HepG2 (cell line): ENCODE measurements around the gene B3GNT7. TPM values are rescaled to one million over a fixed set of nuclear protein-coding genes. Genes with fewer than 3 reads are reported as not detected.
A peak's percentile ranks its signal among the peaks of the same experiment; 100 is the strongest.

Experiments used
- ATAC-seq: fragments of 200-7000 bp; cut with Tn5 transposase; 3 replicates; pipeline ENCODE4 v1.9.1; 2020; ENCODE audit warnings: mild to moderate bottlenecking, moderate library complexity
- BruUV-seq: library from RNA; stranded (reverse); fragments of 400-500 nt; replicated peaks from 2 replicates; lab custom pipeline; 2021; lab: Mats Ljungman, UMichigan
- CTCF ChIA-PET: fragments of 300-600 bp; formaldehyde crosslinking; extraction: SDS; loops from one replicate; lab custom pipeline; 2021; ENCODE audit warnings: low total read pairs, inconsistent platforms, low intra/inter-chr PET ratio; lab: Yijun Ruan, JAX
- POLR2A ChIA-PET: fragments of 350-600 bp; sonication (Branson Sonifier 250); formaldehyde crosslinking; loops from one replicate; lab custom pipeline; 2020; ENCODE audit warnings: antibody characterized with exemption, inconsistent platforms; lab: Yijun Ruan, JAX
- DNase-seq: peaks from one replicate; pipeline ENCODE4 v3.0.0-alpha.2; 2015; ENCODE audit warnings: low spot score
- FAIRE-seq: peaks from 3 replicates; lab custom pipeline; 2011; peaks lifted over from hg19 to GRCh38; lab: Jason Lieb, UNC
- H2AFZ ChIP-seq: one replicate; pipeline ENCODE4 v1.6.1; 2011; ENCODE audit warnings: low read length, inconsistent platforms
- H3K27ac ChIP-seq: fragments of 300-600 bp; 3 replicates; pipeline ENCODE4 v1.8.0; 2011; ENCODE audit warnings: mixed run types, mild to moderate bottlenecking, mixed read lengths, low read length, inconsistent platforms; ENCODE audit not compliant: insufficient read depth; ENCODE audit errors: extremely low read length
- H3K27me3 ChIP-seq, 2 experiments: fragments of 200-600 bp in 1 of 2; 2 replicates in 1 of 2; 3 replicates in 1 of 2; pipeline versions ENCODE4 v1.6.0 to v1.8.0; 2011; ENCODE audit warnings: low read length in 2 of 2, mild to moderate bottlenecking in 2 of 2, moderate library complexity in 2 of 2, inconsistent platforms in 1 of 2; ENCODE audit not compliant: insufficient read depth in 2 of 2, control insufficient read depth in 1 of 2
- H3K36me3 ChIP-seq, 2 experiments: fragments of 200-600 bp in 1 of 2; replicated peaks in 1 of 2; 2 replicates in 1 of 2; 3 replicates in 1 of 2; pipeline versions ENCODE4 v1.5.1 to v1.8.0; 2011; ENCODE audit warnings: low read length in 2 of 2, inconsistent platforms in 1 of 2; ENCODE audit not compliant: insufficient read depth in 2 of 2, control insufficient read depth in 1 of 2
- H3K4me1 ChIP-seq: 2 replicates; pipeline ENCODE4 v1.5.1; 2012; ENCODE audit warnings: low read length, inconsistent platforms; ENCODE audit not compliant: insufficient read depth
- H3K4me2 ChIP-seq: 2 replicates; pipeline ENCODE4 v1.6.0; 2011; ENCODE audit warnings: low read depth, low read length, inconsistent platforms
- H3K4me3 ChIP-seq, 3 experiments: fragments of 200-600 bp in 1 of 3; sonication (generic), shearing (Covaris generic) in 1 of 3; replicated peaks in 1 of 3; 2 replicates each; pipeline ENCODE4 v1.5.1; 2011 to 2016; ENCODE audit warnings: low read length in 3 of 3, inconsistent platforms in 2 of 3, low read depth in 2 of 3, mild to moderate bottlenecking in 2 of 3, control low read depth in 1 of 3, mixed read lengths in 1 of 3; ENCODE audit not compliant: insufficient read depth in 1 of 3
- H3K79me2 ChIP-seq: one replicate; pipeline ENCODE4 v1.6.1; 2011; ENCODE audit warnings: low read length, inconsistent platforms; ENCODE audit not compliant: insufficient read depth
- H3K9ac ChIP-seq: 2 replicates; pipeline ENCODE4 v1.6.0; 2011; ENCODE audit warnings: mild to moderate bottlenecking, low read depth, low read length, inconsistent platforms; ENCODE audit not compliant: insufficient read depth
- H3K9me3 ChIP-seq: 2 replicates; pipeline ENCODE4 v1.5.1; 2012; ENCODE audit warnings: mild to moderate bottlenecking, low read length
- H4K20me1 ChIP-seq: 2 replicates; pipeline ENCODE4 v1.6.0; 2011; ENCODE audit warnings: inconsistent platforms, mild to moderate bottlenecking, low read length, moderate library complexity; ENCODE audit not compliant: insufficient read depth
- FOXA3 ChIP-seq: IDR thresholded peaks from 2 replicates; pipeline ENCODE4 v1.6.1; 2016; ENCODE audit warnings: missing genetic modification reagents, missing compliant biosample characterization
- FOXC1 ChIP-seq: sonication (generic); formaldehyde crosslinking; IDR thresholded peaks from 2 replicates; pipeline ENCODE4 v1.8.0; 2022; ENCODE audit warnings: mild to moderate bottlenecking, missing genetic modification reagents, borderline replicate concordance
- GPBP1L1 ChIP-seq: sonication (generic); formaldehyde crosslinking; IDR thresholded peaks from 2 replicates; pipeline ENCODE4 v1.5.0; 2020; ENCODE audit warnings: mild to moderate bottlenecking, missing genetic modification reagents
- MAZ ChIP-seq, 2 experiments: sonication (generic) in 1 of 2; formaldehyde crosslinking in 1 of 2; IDR thresholded peaks; 2 replicates each; pipeline versions ENCODE4 v1.5.0 to v1.6.1; 2012 to 2020; ENCODE audit warnings: low read depth in 2 of 2, mild to moderate bottlenecking in 2 of 2, borderline replicate concordance in 1 of 2, improper control_type of control experiment in 1 of 2, low read length in 1 of 2, missing genetic modification reagents in 1 of 2, moderate library complexity in 1 of 2
- MED1 ChIP-seq: sonication (generic); formaldehyde crosslinking; IDR thresholded peaks from 2 replicates; pipeline ENCODE4 v1.4.0; 2020; ENCODE audit warnings: missing genetic modification reagents
- NCOA2 ChIP-seq: sonication (generic); formaldehyde crosslinking; IDR thresholded peaks from 2 replicates; pipeline ENCODE4 v1.8.0; 2022; ENCODE audit warnings: inconsistent platforms
- RXRB ChIP-seq: IDR thresholded peaks from 2 replicates; pipeline ENCODE4 v1.6.1; 2016; ENCODE audit warnings: borderline replicate concordance, missing genetic modification reagents, missing compliant biosample characterization
- SP140L ChIP-seq: sonication (generic); formaldehyde crosslinking; IDR thresholded peaks from 2 replicates; pipeline ENCODE4 v1.4.0; 2020; ENCODE audit warnings: missing genetic modification reagents, borderline replicate concordance
- TBX3 ChIP-seq: fragments of 450-650 bp; IDR thresholded peaks from 2 replicates; pipeline ENCODE4 v1.6.1; 2017; ENCODE audit warnings: antibody characterized with exemption, mild to moderate bottlenecking, inconsistent platforms, borderline replicate concordance
- TOPORS ChIP-seq: sonication (generic); formaldehyde crosslinking; IDR thresholded peaks from 2 replicates; pipeline ENCODE4 v1.8.0; 2023; ENCODE audit warnings: mild to moderate bottlenecking, missing genetic modification reagents
- TRIM24 ChIP-seq: sonication (generic); formaldehyde crosslinking; IDR thresholded peaks from 2 replicates; pipeline ENCODE4 v1.8.0; 2022; ENCODE audit warnings: mild to moderate bottlenecking, missing genetic modification reagents
- ZFP91 ChIP-seq: sonication (generic); formaldehyde crosslinking; IDR thresholded peaks from 2 replicates; pipeline ENCODE4 v1.9.0; 2022; ENCODE audit warnings: missing genetic modification reagents, mild to moderate bottlenecking, borderline replicate concordance
- ZNF646 ChIP-seq: sonication (generic); formaldehyde crosslinking; IDR thresholded peaks from 2 replicates; pipeline ENCODE4 v1.9.0; 2021; ENCODE audit warnings: mild to moderate bottlenecking, missing genetic modification reagents
- ZNF761 ChIP-seq: sonication (generic); formaldehyde crosslinking; conservative IDR thresholded peaks from 2 replicates; pipeline ENCODE4 v1.4.0; 2020; ENCODE audit warnings: mild to moderate bottlenecking, missing genetic modification reagents
- WGBS: methylation state at CpG from one replicate; pipeline ENCODE4 v1.1.6; 2017; ENCODE audit warnings: low lambda C conversion rate; 5-methylcytosine and 5-hydroxymethylcytosine counted together
- in situ Hi-C: cut with HindIII; loops from 2 replicates; pipeline ENCODE4 v1.10.0; 2017; ENCODE audit warnings: low pct_unique_long_range_greater_than_20kb; ENCODE audit not compliant: extremely low pct_ligation_motif_present
- intact Hi-C: fragments of 100-400 bp; cut with micrococcal nuclease; formaldehyde crosslinking; loops from one replicate; pipeline ENCODE4 v1.10.0; 2022; ENCODE audit not compliant: unreplicated experiment
- polyA plus RNA-seq, 8 experiments: library from polyadenylated mRNA; depleted of rRNA in 3 of 8; stranded (reverse) in 7 of 8; unstranded in 1 of 8; fragments of >200 nt; fragmentation: Illumina TruSeq in 4 of 8; extraction: Trizol in 4 of 8; gene quantifications; 2 replicates each; pipeline versions ENCODE4 v1.2.1 to v1.2.3, GENCODE V29; 2011 to 2016; ENCODE audit warnings: low read depth in 4 of 8, missing spikeins in 1 of 8, mixed read lengths in 1 of 8; ENCODE audit not compliant: insufficient read depth in 1 of 8
- total RNA-seq, 5 experiments: library from RNA; depleted of rRNA; stranded (reverse); fragments of >200 nt; fragmentation: Illumina TruSeq; extraction: Trizol; gene quantifications; 2 replicates each; pipeline ENCODE4 v1.2.3, GENCODE V29; 2016; ENCODE audit warnings: low read depth in 1 of 5

The B3GNT7 gene
- total and polyA plus RNA-seq, 2 of the 13 experiments (the other 11 are each of a cell fraction or from before 2014, with no cell fraction given), result 0.04 to 0.24 TPM

- WGBS, result 59% methylated on average over 14 of the region's 14 CpGs
- Histone ChIP-seq H3K27ac (no peak overlapping the region), H3K9me3 (no peaks in the 10 kb centered on the region), H3K4me2 (no peak overlapping the region), H3K4me3 (no peak overlapping the region), H3K36me3 (no peaks in the 10 kb centered on the region), H3K9ac (no peak overlapping the region), H3K4me1 (peaks cover 45% of the 10 kb centered on the region), H3K79me2 (no peaks in the 10 kb centered on the region), H3K27me3 (peaks cover 17 to 78% of the 10 kb centered on the region in 2 experiments), H4K20me1 (no peaks in the 10 kb centered on the region), H2AFZ (no peak overlapping the region)
- FAIRE-seq (no peak), ATAC-seq (no peak), DNase-seq (no peak)
- intact Hi-C loops, result loop anchor here (1.0 kb wide), 2 partner anchors 27 to 95 kb away; no protein-coding TSS in a partner anchor
- no TSS peak for BruUV-seq
- in situ Hi-C loops, result loop anchor here (10.0 kb wide), 1 partner anchor 98 kb away; no protein-coding TSS in a partner anchor
- POLR2A ChIA-PET, result no interaction called here
- CTCF ChIA-PET, result interaction anchor here (1.3 to 1.4 kb wide), 2 partner anchors 96 to 165 kb away, joined by 5 to 9 read pairs; no protein-coding TSS in a partner anchor
- TF ChIP-seq GPBP1L1 (no peak), MED1 (CRISPR knock-in tag) (no peak), TBX3 (no peak), MAZ (IDR thresholded peaks at IDR 0.05; ENCODE audit: borderline replicate concordance, low read depth, low read length) (no peak), MAZ (CRISPR knock-in tag; IDR thresholded peaks at IDR 0.05; ENCODE audit: low read depth) (no peak), SP140L (CRISPR knock-in tag) (no peak), ZNF646 (CRISPR knock-in tag) (no peak), NCOA2 (no peak), RXRB (no peak), FOXC1 (CRISPR knock-in tag) (no peak), FOXA3 (CRISPR knock-in tag) (0 out of 2 replicates have a peak, but pooled peaks have one; percentile 4), TOPORS (no peak), ZNF761 (CRISPR knock-in tag) (0 out of 2 replicates have a peak, but pooled peaks have one; percentile 27), TRIM24 (CRISPR knock-in tag) (no peak), ZFP91 (CRISPR knock-in tag) (peak; percentile 48; the same call in 1 of the 2 replicates)
Measured at GRCh38 chr2:231392431-231393148, 2.9 kb upstream of the B3GNT7 start.
